Measurements from ENCODE around the gene POLG.

Gene POLG

GRCh38 chr15:89334510-89335297 lies at the start of gene POLG:
Gene POLG (minus strand): TSS chr15:89334824. CDS start chr15:89333754, 1,070 bp downstream.
- peak; percentile 98 for DNase-seq

GRCh38 chr15:89384176-89384604 lies 49.6 kb upstream of the POLG start:
- no peak for DNase-seq

GRCh38 chr15:89383365-89384175 lies 48.9 kb upstream of the POLG start:
- DNase-seq = no peak

- DNase-seq = no peak
Observed at GRCh38 chr15:89381888-89382686, 47.5 kb upstream of the POLG start.

- no peak for DNase-seq
Observed at GRCh38 chr15:89381331-89381730, 46.7 kb upstream of the POLG start.

GRCh38 chr15:89379818-89380217 lies 45.2 kb upstream of the POLG start:
- no peak for DNase-seq

GRCh38 chr15:89379251-89379695 lies 44.6 kb upstream of the POLG start:
- no peak for DNase-seq

- no peak for DNase-seq
Observed at GRCh38 chr15:89378296-89379151, 43.9 kb upstream of the POLG start.

- no peak for DNase-seq
Observed at GRCh38 chr15:89377842-89378295, 43.2 kb upstream of the POLG start.

- DNase-seq = no peak
Observed at GRCh38 chr15:89377024-89377841, 42.6 kb upstream of the POLG start.

GRCh38 chr15:89376388-89376787 lies 41.8 kb upstream of the POLG start:
- DNase-seq = no peak

GRCh38 chr15:89375093-89376005 lies 40.7 kb upstream of the POLG start:
- DNase-seq = no peak

- no peak for DNase-seq
Observed at GRCh38 chr15:89374086-89374981, 39.7 kb upstream of the POLG start.

- no peak for DNase-seq
Observed at GRCh38 chr15:89372069-89372935, 37.7 kb upstream of the POLG start.

- DNase-seq = no peak
Observed at GRCh38 chr15:89371228-89372044, 36.8 kb upstream of the POLG start.

- DNase-seq = no peak
Observed at GRCh38 chr15:89370978-89371227, 36.3 kb upstream of the POLG start.

Measured in stimulated activated naive CD4-positive, alpha-beta T cell treated with Interleukin-2 at 50 U/mL for 16 hours (primary cell).